Fibroblast of skin of abdomen (primary cell): ENCODE data around the gene OXCT2.
A peak's percentile ranks its signal among the peaks of the same experiment; 100 is the strongest.

Experiments
- DNase-seq: peaks from one replicate; pipeline ENCODE4 v3.0.0-alpha.2; 2013

OXCT2 gene

GRCh38 chr1:39733161-39733560 lies 38.0 kb downstream of the OXCT2 start:
- DNase-seq = no peak

GRCh38 chr1:39732730-39733129 lies 38.4 kb downstream of the OXCT2 start:
- no peak for DNase-seq

- DNase-seq = no peak
These were observed 41.3 kb downstream of the OXCT2 start for GRCh38 chr1:39729842-39730241.

GRCh38 chr1:39729030-39729429 lies 42.1 kb downstream of the OXCT2 start:
- no peak for DNase-seq

- DNase-seq = no peak
These were observed 43.2 kb downstream of the OXCT2 start for GRCh38 chr1:39727932-39728317.

GRCh38 chr1:39727221-39727931 lies 43.8 kb downstream of the OXCT2 start:
- no peak for DNase-seq

GRCh38 chr1:39726600-39726999 lies 44.5 kb downstream of the OXCT2 start:
- DNase-seq = no peak

GRCh38 chr1:39722495-39722894 lies 48.7 kb downstream of the OXCT2 start:
- DNase-seq = no peak

- DNase-seq = no peak
These were observed 49.5 kb downstream of the OXCT2 start for GRCh38 chr1:39721664-39722063.

GRCh38 chr1:39720094-39720999 lies 50.8 kb downstream of the OXCT2 start:
- peak; percentile 54 for DNase-seq
